IPS-18a (cell line): ENCODE results near the gene UHRF1.
A peak's percentile ranks its signal among the peaks of the same experiment; 100 is the strongest.

Source experiments
- H3K27ac ChIP-seq: one replicate; pipeline ENCODE4 v1.5.1; 2013; ENCODE audit warnings: low read length
- H3K27me3 ChIP-seq: one replicate; pipeline ENCODE4 v1.6.1; 2013; ENCODE audit warnings: mild to moderate bottlenecking, low read length; ENCODE audit not compliant: control insufficient read depth, insufficient read depth
- H3K36me3 ChIP-seq: one replicate; pipeline ENCODE4 v1.6.1; 2013; ENCODE audit warnings: low read depth, low read length; ENCODE audit not compliant: control insufficient read depth
- H3K4me1 ChIP-seq: one replicate; pipeline ENCODE4 v1.6.1; 2013; ENCODE audit warnings: low read depth, low read length; ENCODE audit not compliant: control insufficient read depth
- H3K4me3 ChIP-seq: one replicate; pipeline ENCODE4 v1.5.1; 2013; ENCODE audit warnings: low read length
- H3K9ac ChIP-seq: one replicate; pipeline ENCODE4 v1.6.1; 2013; ENCODE audit warnings: mild to moderate bottlenecking, low read length, moderate library complexity
- H3K9me3 ChIP-seq: one replicate; pipeline ENCODE4 v1.6.1; 2013; ENCODE audit warnings: low read depth, low read length; ENCODE audit not compliant: control insufficient read depth

The UHRF1 gene

DNA sequence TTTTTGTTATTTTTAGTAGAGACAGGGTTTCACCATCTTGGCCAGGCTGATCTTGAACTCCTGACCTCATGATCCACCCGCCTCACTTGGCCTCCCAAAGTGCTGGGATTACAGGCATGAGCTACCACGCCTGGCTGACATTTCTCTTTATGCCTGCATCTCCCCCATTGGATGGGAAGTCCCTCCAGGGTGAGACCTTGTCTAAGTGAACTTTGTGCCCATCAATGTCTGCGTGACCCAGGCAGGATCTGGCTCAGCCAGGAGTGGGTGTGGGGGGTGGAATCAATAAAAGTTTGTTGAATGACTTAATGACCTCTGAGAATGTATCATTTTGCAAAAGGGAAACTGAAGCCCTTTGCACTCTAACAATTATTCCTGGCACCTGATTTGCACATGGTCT is 4.8 kb upstream of the UHRF1 start:
- H3K27ac ChIP-seq: no peak overlapping the region
- H3K36me3 ChIP-seq: no peaks in the 10 kb centered on the region
- no peak overlapping the region for H3K4me3 ChIP-seq
- H3K4me1 ChIP-seq: peaks cover 7% of the 10 kb centered on the region
- no peak overlapping the region for H3K9ac ChIP-seq
- no peaks in the 10 kb centered on the region for H3K9me3 ChIP-seq
- no peaks in the 10 kb centered on the region for H3K27me3 ChIP-seq

DNA sequence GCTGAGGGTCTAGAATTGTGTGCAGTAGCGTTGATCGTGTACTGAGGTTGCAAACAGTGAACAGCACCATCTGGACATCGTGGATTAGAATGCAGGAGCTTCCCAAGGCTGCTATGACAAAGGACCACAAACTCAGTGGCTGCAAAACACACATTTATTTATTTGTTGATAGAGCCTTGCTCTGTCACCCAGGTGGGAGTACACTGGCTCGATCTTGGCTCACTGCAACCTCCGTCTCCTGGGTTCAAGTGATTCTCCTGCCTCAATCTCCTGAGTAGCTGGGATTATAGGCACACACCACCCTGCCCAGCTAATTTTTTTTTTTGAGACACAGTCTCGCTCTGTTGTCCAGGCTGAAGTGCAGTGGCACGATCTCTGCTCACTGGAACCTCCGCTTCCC is 2.3 kb upstream of the UHRF1 start:
- Histone ChIP-seq H3K9ac (no peak overlapping the region), H3K9me3 (no peaks in the 10 kb centered on the region), H3K4me1 (peaks cover 20% of the 10 kb centered on the region), H3K27me3 (no peaks in the 10 kb centered on the region), H3K36me3 (peaks cover 9% of the 10 kb centered on the region), H3K4me3 (no peak overlapping the region), H3K27ac (no peak overlapping the region)

DNA sequence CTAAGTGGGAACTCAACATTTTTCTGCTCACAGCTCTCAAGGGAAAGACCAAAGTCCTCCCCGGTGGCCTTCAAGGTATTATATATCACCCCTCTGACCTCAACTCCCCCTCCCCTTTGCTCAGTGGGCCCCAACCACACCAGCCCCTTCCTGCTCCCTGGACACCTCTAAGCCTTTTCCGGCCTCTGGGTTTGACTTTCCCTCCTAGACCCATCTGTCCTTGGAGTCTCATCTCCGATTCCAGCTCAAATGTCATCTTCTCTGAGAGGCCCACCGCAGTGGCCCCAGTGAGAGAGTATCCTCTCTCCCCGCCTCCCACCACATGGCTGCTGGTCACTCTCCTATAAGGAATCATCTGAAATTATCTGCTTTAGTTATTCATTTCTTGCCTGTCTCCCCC is 941 bp upstream of the UHRF1 start:
- no peaks in the 10 kb centered on the region for H3K9me3 ChIP-seq
- H3K9ac ChIP-seq: peak overlapping the region; percentile 42
- peaks cover 20% of the 10 kb centered on the region for H3K4me1 ChIP-seq
- H3K27me3 ChIP-seq: no peaks in the 10 kb centered on the region
- no peak overlapping the region for H3K27ac ChIP-seq
- no peak overlapping the region for H3K4me3 ChIP-seq
- H3K36me3 ChIP-seq: peaks cover 23% of the 10 kb centered on the region

DNA sequence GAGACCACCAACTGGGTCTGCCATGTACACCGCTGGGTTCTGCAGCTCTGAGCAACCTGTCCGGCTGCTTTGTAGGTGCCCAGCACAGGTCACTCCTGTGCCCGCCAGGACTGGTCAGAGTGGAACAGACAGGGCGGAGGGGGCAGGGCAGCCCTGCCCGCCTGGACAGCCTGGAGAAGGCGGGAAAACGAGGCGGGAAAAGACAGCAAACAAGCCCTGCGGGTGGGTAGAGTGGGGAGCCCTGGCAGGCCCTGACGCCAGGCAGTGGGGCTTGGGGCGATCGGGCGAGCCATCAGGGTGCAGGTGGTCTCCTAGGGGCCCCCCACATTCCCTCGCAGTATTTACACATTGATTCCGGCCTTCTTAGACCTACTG is 533 bp upstream of the UHRF1 start:
- peak overlapping the region; percentile 78 for H3K4me3 ChIP-seq
- H3K27ac ChIP-seq: no peak overlapping the region
- peak overlapping the region; percentile 42 for H3K9ac ChIP-seq

DNA sequence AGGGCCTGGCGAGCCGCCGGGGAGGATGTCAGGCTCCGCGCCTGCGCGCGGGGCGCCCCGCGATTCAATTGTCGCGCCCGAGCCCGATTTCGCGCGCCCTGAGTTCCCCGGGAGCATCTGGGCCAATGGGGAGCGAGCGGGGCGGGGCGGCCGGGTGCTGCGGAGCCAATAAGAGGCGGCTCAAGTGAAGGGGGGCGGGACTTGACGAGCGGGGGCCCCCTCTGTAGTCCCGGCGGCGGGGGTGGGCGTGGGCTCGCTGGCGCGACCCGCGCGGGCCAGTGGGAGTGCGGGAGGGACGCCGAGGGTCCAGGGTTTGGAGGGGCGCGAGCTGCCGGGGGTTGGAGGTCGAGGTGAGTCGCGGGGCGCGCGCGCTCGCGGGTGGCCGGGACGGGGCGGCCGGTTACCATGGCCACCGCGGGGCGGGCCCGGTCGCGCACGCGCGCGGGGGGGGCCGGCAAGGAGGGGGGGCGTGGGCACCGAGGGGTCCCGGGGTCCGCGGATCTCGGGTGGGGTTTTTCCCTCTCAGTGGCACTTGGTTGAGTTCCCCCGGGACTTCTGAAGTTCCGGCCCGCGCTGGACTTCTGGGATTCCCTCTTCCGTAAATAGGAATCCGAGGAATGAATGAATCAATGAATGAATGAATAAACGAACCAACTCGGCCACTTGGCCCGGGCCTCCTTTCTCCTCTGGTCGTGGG is 744 bp downstream of the UHRF1 start:
- Histone ChIP-seq H3K4me1 (peaks cover 20% of the 10 kb centered on the region), H3K4me3 (peak overlapping the region; percentile 78), H3K27me3 (no peaks in the 10 kb centered on the region), H3K9ac (peak overlapping the region; percentile 85), H3K9me3 (no peaks in the 10 kb centered on the region), H3K36me3 (peaks cover 35% of the 10 kb centered on the region), H3K27ac (no peak overlapping the region)

More for the DNA sequence above, 533 bp upstream of the UHRF1 start:
- Histone ChIP-seq H3K4me1 (peaks cover 20% of the 10 kb centered on the region), H3K27me3 (no peaks in the 10 kb centered on the region), H3K9me3 (no peaks in the 10 kb centered on the region), H3K36me3 (peaks cover 25% of the 10 kb centered on the region)

DNA sequence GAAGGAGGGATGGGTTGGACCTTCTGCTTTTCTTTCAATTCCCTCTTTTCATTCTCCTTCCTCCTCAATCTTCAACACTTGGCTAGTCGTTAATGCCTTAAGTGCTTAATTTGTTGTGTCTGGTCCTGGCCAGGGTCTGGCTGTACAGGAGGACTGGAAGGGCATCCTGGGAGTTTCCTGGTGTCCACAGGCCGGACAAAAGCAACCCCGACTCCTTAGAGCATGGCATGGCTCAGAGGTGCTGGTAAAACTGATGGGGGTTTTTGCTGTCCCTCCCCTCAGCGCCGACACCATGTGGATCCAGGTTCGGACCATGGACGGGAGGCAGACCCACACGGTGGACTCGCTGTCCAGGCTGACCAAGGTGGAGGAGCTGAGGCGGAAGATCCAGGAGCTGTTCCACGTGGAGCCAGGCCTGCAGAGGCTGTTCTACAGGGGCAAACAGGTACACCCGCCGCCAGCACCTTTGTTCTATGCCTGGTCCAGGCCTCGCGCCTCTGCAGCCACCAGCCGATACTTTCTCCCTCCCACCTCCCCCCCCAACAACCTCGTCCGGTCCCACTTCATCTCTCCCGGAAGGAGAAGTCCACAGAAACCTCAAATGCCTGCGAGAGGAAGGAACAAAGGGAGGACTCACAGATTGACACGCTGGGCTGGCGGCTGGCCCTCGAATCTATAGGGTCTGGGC is 1.4 kb downstream of the UHRF1 start:
- H3K9ac ChIP-seq: peak overlapping the region; percentile 2
- peaks cover 20% of the 10 kb centered on the region for H3K4me1 ChIP-seq
- H3K9me3 ChIP-seq: no peaks in the 10 kb centered on the region
- H3K27ac ChIP-seq: no peak overlapping the region
- peaks cover 35% of the 10 kb centered on the region for H3K36me3 ChIP-seq
- peak overlapping the region; percentile 78 for H3K4me3 ChIP-seq
- no peaks in the 10 kb centered on the region for H3K27me3 ChIP-seq

DNA sequence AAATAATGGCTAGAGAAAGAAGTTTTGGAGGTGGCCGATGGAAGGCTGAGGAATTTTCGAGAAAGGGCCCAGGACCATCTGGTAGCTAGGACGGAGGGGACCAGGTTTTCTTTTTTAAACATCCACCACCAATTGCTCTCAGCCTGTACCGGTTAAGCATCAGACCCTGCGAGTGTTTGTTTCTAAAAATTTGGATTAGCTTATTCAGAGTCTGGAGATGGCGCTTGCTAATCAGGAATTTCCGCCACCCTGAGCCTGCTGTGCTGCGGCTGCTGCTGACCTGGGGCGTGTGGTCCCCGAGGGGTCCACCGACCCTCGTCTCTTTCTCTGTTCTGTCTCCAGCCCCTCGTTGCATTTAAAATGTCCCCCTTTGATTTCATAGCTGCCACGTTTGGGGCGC is 2.0 kb downstream of the UHRF1 start:
- Histone ChIP-seq H3K36me3 (peaks cover 35% of the 10 kb centered on the region), H3K9ac (peak overlapping the region; percentile 21), H3K9me3 (no peaks in the 10 kb centered on the region), H3K4me3 (peak overlapping the region; percentile 78), H3K27ac (no peak overlapping the region), H3K27me3 (no peaks in the 10 kb centered on the region), H3K4me1 (peaks cover 20% of the 10 kb centered on the region)

DNA sequence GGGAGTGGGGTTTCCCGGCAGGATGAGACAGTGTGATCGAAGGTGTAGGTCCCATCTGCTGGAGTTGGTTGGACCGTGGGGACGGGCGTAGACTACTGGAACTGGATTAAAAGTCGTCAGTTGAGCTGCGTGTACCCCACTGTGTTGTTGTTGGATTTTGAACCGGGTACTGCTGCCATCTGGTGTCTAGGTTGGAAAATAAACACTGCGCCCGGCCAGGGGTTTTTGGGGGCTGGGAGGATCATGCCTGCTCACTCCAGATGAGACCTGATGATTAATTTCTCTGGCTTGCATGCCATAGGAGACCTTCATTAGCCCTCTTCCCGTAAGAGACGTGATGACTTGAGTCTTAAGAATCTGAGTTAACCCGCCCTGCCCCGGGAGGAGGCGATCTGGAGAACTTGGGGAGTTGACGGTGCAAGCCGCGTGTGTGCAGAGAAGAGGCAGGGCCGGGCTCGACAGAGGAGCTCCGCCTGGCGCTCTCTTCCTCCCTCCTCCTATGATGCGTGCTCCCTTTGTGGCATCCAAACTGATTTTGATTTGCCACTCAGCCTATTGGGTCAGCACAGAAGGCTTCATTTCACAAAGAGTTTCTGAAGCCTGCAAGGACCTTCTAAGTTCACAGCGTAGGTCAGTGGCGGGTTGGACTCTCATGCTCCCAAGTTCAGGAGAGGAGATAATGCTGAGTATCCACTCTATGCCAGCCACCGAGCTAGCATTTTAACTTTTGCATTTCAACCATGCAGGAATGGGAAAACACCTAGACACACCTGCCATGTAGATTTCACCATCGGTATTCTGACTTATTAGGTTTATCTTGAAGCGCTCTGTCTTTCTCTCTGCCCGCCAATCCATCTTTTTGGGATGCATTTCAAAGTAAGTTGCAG is 2.7 kb downstream of the UHRF1 start:
- Histone ChIP-seq H3K9me3 (no peaks in the 10 kb centered on the region), H3K27me3 (no peaks in the 10 kb centered on the region), H3K36me3 (peaks cover 38% of the 10 kb centered on the region), H3K9ac (peak overlapping the region; percentile 21), H3K27ac (no peak overlapping the region), H3K4me1 (peaks cover 20% of the 10 kb centered on the region), H3K4me3 (peak overlapping the region; percentile 78)

DNA sequence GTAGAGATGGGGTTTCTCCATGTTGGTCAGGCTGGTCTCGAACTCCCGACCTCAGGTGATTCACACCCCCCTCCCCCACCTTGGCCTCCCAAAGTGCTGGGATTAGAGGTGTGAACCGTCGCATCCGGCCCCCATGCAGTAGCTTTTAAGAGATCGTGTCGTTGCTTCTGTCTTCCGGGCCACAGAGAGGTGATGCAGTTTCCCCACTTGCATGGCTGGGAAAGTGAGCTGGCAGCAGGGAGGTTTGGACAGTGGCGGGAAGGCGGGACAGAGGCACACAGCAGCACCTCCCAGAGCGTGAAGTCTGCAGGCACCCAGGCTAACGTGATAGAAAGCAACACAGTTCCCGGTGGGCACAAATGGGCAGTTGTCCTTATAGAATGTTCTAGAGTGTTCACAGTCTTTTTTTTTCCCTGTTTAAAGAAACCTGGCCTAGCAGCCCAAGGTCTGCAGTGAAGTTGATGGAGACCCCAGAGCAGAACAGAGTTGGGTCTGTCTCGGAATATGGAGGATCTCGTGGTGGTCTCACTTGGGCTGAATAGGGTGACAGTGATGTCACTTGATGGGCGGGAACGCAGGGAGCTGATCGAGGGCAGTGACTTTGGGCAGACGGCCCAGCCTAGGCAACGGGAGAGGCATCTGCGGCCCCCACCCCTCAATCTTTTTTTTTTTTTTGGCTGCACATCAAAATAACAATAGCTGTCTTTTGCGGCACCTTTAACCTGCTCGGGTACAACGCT is 4.9 kb downstream of the UHRF1 start:
- no peak overlapping the region for H3K9ac ChIP-seq
- H3K9me3 ChIP-seq: no peaks in the 10 kb centered on the region
- peaks cover 13% of the 10 kb centered on the region for H3K4me1 ChIP-seq
- no peaks in the 10 kb centered on the region for H3K27me3 ChIP-seq
- no peak overlapping the region for H3K4me3 ChIP-seq
- H3K27ac ChIP-seq: no peak overlapping the region
- H3K36me3 ChIP-seq: peaks cover 43% of the 10 kb centered on the region

DNA sequence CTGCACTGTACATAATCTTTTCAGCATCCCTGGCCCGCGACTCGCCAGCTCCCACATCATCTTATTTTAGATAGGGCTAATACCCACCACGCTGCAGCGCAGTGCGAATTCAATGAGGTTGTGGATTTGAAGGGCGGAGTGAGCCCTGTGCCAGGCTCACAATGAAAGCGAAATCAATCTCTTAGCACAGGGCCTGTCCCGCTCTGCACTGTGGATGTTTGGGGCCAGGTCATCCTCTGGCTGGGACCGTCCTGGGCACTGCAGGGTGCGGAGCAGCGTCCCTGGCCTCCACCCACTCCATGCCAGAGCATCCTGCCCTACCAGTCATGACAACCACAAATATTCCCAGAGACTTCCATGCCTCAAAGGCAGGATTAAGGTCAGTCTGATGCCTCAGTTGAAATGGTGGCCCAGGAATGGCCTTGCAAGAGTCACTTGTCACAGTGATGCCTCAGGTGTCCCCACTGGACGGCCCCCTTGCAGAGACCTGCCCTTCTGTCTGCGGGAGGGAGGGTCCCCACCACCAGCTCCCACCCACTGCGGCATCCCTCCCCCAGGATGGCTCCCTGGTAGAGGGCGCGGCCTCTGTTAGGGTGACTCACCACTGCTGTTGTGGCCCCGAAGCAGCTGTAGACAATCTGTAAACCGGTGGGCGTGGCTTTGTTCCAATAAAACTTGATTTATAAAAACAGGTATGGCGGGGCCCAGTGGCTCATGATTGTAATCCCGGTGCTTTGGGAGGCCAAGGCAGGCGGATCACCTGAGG is 5.6 kb downstream of the UHRF1 start:
- no peak overlapping the region for H3K4me3 ChIP-seq
- peaks cover 13% of the 10 kb centered on the region for H3K4me1 ChIP-seq
- no peak overlapping the region for H3K9ac ChIP-seq
- no peaks in the 10 kb centered on the region for H3K27me3 ChIP-seq
- no peak overlapping the region for H3K27ac ChIP-seq
- no peaks in the 10 kb centered on the region for H3K9me3 ChIP-seq
- H3K36me3 ChIP-seq: peaks cover 44% of the 10 kb centered on the region
